GM06990 (cell line): ENCODE results near the gene LYRM2.

Experiments used
- DNase-seq: peaks from one replicate; pipeline ENCODE4 v3.0.0-alpha.2; 2011; ENCODE audit not compliant: insufficient read length; ENCODE audit errors: extremely low read depth
- H3K27me3 ChIP-seq: replicated peaks from 2 replicates; pipeline ENCODE4 v1.6.0; 2011; ENCODE audit warnings: low read length; ENCODE audit not compliant: control insufficient read depth, insufficient read depth
- H3K36me3 ChIP-seq: 2 replicates; pipeline ENCODE4 v1.5.1; 2011; ENCODE audit warnings: low read length; ENCODE audit not compliant: control insufficient read depth, insufficient read depth
- H3K4me3 ChIP-seq: replicated peaks from 2 replicates; pipeline ENCODE4 v1.5.1; 2011; ENCODE audit warnings: low read depth, mild to moderate bottlenecking, control low read depth, low read length
- CTCF ChIP-seq: IDR thresholded peaks from 2 replicates; pipeline ENCODE4 v1.5.1; 2011; ENCODE audit warnings: low read length, control low read depth, mild to moderate bottlenecking, inconsistent platforms; ENCODE audit not compliant: insufficient read depth, poor library complexity, severe bottlenecking

LYRM2 gene

GRCh38 chr6:89567630-89568390 lies 70.7 kb downstream of the LYRM2 start:
- no peaks in the 10 kb centered on the region for H3K27me3 ChIP-seq
- H3K36me3 ChIP-seq, result no peaks in the 10 kb centered on the region
- no peak for DNase-seq
- no peak for TF ChIP-seq CTCF
- no peak overlapping the region for H3K4me3 ChIP-seq

GRCh38 chr6:89566930-89567629 lies 71.5 kb downstream of the LYRM2 start:
- no peaks in the 10 kb centered on the region for H3K27me3 ChIP-seq
- DNase-seq, result no peak
- no peak overlapping the region for H3K4me3 ChIP-seq
- TF ChIP-seq CTCF, result no peak
- H3K36me3 ChIP-seq, result no peaks in the 10 kb centered on the region

GRCh38 chr6:89566008-89566800 lies 72.3 kb downstream of the LYRM2 start:
- no peak for TF ChIP-seq CTCF

GRCh38 chr6:89564752-89565427 lies 73.7 kb downstream of the LYRM2 start:
- Histone ChIP-seq H3K36me3 (no peaks in the 10 kb centered on the region), H3K4me3 (no peak overlapping the region), H3K27me3 (no peaks in the 10 kb centered on the region)
- TF ChIP-seq CTCF, result no peak
- no peak for DNase-seq

More at GRCh38 chr6:89566008-89566800, 72.3 kb downstream of the LYRM2 start:
- Histone ChIP-seq H3K4me3 (no peak overlapping the region), H3K36me3 (no peaks in the 10 kb centered on the region), H3K27me3 (no peaks in the 10 kb centered on the region)
- no peak for DNase-seq

GRCh38 chr6:89563866-89564265 lies 74.7 kb downstream of the LYRM2 start:
- no peaks in the 10 kb centered on the region for H3K27me3 ChIP-seq
- TF ChIP-seq CTCF, result no peak
- H3K36me3 ChIP-seq, result no peaks in the 10 kb centered on the region
- no peak for DNase-seq
- no peak overlapping the region for H3K4me3 ChIP-seq
